ENCODE results near the gene KREMEN1.

GRCh38 chr22:29081517-29082236, 8.8 kb downstream of the KREMEN1 start:
- TF ChIP-seq, protein P1, sequence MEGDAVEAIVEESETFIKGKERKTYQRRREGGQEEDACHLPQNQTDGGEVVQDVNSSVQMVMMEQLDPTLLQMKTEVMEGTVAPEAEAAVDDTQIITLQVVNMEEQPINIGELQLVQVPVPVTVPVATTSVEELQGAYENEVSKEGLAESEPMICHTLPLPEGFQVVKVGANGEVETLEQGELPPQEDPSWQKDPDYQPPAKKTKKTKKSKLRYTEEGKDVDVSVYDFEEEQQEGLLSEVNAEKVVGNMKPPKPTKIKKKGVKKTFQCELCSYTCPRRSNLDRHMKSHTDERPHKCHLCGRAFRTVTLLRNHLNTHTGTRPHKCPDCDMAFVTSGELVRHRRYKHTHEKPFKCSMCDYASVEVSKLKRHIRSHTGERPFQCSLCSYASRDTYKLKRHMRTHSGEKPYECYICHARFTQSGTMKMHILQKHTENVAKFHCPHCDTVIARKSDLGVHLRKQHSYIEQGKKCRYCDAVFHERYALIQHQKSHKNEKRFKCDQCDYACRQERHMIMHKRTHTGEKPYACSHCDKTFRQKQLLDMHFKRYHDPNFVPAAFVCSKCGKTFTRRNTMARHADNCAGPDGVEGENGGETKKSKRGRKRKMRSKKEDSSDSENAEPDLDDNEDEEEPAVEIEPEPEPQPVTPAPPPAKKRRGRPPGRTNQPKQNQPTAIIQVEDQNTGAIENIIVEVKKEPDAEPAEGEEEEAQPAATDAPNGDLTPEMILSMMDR (IDR thresholded peaks at IDR 0.05; ENCODE audit: borderline replicate concordance, extremely low read depth, low read length, poor library complexity, severe bottlenecking) = no peak
- TF ChIP-seq EZH2 (IDR thresholded peaks at IDR 0.05; ENCODE audit: borderline replicate concordance, low read depth, low read length, severe bottlenecking) = no peak

Data from DND-41 (cell line).